Measurements from ENCODE around the gene CHST2. TPM values are rescaled to one million over a fixed set of nuclear protein-coding genes. Genes with fewer than 3 reads are reported as not detected.
A peak's percentile ranks its signal among the peaks of the same experiment; 100 is the strongest.

Gene CHST2
- total RNA-seq, 1 experiment from 2014 or later: 9.5 TPM

- DNase-seq (ENCODE audit: low read depth): no peak
Observed at GRCh38 chr3:143132246-143132980, 12.8 kb downstream of the CHST2 start.

- DNase-seq (ENCODE audit: low read depth): peak; percentile 66
Observed at GRCh38 chr3:143134471-143134870, 14.9 kb downstream of the CHST2 start.

DNA sequence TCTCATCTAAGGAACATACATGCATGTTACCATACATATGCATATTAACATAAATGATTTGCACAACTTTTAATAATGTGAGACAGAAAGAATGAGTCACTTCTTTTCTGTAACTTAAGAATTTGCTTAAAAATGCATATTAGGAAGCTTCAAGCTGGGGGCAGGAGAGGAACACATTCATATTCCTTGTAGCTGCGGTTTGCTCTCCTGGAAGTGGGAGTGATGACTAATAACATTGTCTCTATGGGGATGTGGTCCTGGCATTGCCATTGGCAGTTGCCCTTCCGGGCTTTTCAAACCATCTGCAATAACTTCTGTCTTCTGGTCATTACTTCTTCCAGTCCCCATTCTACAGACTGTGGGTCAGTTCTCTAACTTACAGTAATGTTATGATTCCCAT is 15.6 kb downstream of the CHST2 start:
- DNase-seq (ENCODE audit: low read depth): peak; percentile 90

DNA sequence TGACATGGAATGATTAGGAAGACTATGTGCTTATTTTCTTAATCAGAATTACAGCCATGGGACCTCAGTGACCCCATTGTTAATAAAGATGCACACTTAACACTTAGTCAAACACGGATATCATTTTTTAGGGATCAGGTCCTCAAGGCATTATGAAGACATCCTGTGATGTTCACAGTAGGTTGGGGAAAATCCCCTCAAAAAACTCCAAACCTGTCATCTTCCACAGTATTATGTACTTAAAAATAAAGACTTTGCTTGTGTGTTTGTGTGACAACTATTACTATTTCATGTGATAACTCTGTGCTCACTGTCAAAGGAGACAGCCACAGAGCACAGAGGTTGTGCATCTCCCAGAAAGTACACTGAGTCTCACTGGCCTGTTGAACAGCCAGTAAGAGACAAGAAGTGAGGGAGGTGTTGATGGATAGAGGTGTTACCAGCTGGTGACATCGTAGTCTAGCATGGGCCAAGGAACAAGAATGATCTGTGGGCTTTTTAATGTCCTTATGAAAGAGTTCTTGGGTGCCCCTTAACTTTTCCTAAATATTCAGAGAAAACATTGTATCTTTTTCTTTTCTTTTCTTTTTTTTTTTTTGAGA is 18.0 kb downstream of the CHST2 start:
- no peak for DNase-seq (ENCODE audit: low read depth)

DNA sequence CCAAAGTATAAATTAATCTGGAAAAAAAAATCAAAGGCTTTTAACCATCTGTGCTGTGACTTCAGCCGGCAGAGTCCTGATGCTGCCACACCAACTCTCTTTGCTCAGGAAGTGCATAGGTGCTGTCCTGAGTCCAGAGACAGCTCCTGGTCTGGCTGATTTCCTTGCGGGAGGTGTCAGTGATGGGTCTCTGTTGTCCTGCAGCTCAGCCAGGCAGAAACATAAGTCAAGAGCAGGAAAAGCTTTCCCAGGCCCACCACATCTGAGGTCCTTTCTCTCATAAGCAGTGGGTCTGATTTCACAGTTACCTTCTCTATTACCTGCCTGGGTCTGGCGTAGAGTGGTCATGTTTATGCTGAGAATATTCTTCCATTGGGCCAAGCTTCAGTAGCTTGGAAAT is 19.4 kb downstream of the CHST2 start:
- DNase-seq (ENCODE audit: low read depth): no peak

- DNase-seq (ENCODE audit: low read depth): peak; percentile 42
Observed at GRCh38 chr3:143139762-143140161, 20.2 kb downstream of the CHST2 start.

DNA sequence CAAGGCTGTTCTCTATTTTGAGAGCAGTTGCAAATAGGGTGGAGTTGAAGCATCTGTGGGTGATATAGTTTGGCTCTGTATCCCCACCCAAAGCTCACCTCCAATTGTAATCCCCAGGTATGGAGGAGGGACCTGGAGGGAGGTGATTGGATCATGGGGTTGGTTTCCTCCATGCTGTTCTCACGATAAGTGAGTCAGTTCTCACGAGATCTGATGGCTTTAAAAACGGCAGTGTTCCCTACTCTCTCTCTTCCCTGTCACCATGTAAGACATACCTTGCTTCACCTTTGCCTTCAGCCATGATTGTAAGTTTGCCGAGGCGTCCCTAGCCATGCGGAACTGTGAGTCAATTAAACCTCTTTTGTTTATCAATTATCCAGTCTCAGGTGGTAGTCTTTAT is 21.0 kb downstream of the CHST2 start:
- DNase-seq (ENCODE audit: low read depth): no peak

GRCh38 chr3:143142354-143142753 is 22.8 kb downstream of the CHST2 start:
- DNase-seq (ENCODE audit: low read depth): no peak

- DNase-seq (ENCODE audit: low read depth): no peak
Observed at GRCh38 chr3:143145906-143146305, 26.3 kb downstream of the CHST2 start.

GRCh38 chr3:143146486-143147274 is 27.1 kb downstream of the CHST2 start:
- no peak for DNase-seq (ENCODE audit: low read depth)

- no peak for DNase-seq (ENCODE audit: low read depth)
Observed at GRCh38 chr3:143147707-143148106, 28.1 kb downstream of the CHST2 start.

GRCh38 chr3:143150071-143150470 is 30.5 kb downstream of the CHST2 start:
- no peak for DNase-seq (ENCODE audit: low read depth)

DNA sequence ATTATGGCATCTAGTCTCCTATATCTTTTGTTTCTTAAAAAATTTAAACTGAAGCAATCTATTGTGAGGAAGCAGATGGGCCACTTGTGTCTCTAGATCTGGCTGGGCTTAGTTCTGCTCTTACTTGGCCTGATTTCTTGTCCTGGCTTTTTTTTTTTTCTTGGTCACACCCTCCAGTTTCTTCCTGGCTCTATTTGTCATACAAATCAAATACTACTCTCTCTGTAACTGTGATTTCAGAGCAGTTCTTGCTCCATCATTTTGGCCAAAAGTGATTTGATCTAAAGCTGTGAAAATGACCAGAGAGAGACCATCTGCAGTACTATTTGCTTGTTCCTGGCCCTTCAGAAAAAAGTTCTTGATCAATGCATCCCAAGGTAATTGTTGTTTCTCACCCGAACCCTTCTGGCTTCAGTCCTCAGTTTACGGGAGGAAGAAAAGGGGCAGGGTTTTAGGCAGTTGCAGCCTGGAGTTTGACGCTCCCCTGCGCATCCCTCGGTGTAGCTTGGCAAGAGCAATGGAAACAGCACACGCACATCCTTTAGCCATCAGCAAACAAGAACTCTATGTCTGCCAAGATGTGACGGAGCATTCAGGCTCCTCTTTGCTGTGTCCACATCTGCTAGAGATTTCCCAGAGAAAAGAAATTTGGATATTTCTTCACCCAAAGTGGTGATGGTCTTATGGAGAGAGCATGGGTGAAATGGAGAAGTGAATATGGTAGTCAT is 31.6 kb downstream of the CHST2 start:
- DNase-seq (ENCODE audit: low read depth): no peak

DNA sequence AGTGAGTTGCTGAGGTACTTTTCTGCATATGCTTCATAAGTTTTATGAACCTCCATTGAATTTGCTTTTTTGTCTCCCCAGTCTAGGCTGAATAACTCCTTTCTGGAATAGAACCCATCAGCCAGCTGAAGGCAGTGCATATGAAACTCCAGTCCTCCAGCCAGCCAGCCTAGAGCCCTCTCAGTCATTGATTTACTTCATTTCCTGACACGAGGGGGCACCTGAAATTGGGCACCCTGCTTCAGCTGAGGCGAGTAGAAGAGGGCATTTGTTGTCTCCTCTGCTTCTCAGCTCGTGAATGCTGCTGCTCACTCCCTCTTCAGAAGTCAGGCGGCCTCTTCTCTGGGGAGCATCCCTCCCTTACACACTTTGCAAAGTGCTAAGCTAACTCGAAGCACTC is 32.5 kb downstream of the CHST2 start:
- no peak for DNase-seq (ENCODE audit: low read depth)

DNA sequence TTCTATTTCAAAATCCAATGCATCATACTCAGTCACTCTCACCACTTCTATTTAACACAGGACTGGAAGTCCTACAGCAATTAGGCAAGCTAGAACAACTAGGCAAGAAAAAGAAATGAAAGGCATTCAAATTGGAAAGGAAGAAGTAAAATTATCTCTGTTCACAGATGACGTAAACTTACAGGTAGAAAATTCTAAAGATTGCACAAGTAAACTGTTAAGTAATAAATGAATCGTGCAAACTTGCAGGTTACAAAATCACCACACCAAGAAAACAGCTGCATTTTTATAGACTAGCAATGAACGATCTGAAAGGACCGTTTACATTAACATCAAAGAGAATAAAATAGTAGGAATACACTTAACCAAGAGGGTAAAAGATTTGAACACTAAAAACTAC is 36.2 kb downstream of the CHST2 start:
- DNase-seq (ENCODE audit: low read depth): no peak

DNA sequence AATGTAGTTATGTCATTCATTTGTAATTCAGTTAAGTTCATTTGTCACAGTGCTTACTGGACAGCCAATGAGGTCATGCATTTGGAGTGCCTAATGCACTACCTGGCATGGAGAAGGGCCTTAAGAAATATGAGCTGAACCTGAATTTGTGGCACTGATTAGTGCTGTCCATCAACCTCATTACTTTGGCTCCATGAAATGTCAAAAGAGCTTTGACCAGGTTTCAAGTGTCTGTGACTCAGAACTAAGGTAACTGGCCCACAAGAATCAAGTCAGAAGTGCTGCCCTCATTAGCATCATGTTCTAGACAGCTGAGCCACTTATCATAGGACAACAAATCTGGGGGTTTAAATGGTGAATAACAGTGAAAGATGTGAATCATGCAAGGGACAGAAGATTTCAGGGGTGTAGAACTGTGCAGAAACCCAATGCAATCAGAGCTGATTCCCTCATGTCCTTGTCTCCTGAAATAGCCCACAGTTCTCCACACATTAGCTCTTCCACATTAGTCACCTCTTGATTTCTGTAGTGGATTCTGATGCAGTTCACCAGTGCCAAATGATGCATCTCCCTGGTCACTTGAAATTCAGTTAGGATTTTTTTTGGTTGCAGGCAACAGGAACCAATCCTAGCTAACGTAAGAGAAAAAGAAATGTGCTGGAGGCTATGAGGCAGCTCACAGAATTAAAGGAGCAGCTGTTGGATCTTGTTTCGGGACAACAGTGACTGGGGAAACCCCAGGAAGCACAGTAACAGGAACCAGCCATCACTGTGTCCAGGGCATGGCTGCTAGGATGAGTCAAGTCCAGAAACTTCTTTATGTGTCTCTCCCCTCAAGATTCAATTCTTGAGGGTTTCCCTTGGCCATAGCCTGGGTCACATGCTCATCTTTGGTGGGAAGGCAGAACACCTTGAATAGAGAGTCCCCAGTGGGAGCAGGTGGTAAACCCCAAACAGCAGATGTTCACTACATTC is 38.7 kb downstream of the CHST2 start:
- DNase-seq (ENCODE audit: low read depth): peak; percentile 35

DNA sequence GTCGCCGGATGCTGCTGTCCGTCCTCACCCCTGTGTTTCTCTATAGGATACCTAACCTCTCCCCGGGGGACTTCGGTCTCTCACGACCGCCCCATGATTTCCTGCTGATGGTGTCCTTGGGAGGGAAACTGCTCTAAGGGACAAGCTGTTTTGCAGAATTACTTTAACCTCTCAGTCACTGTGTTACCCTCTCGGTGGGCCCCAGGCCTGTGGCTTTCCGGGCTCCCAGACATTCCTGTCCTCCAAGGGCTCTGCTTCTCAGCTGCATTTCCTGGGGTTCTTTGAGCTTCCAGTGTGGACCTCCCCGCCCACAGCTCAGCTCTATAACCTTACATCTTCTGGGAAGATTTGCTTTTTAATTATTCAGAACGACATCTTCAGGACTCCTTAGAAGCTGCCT is 40.9 kb downstream of the CHST2 start:
- no peak for DNase-seq (ENCODE audit: low read depth)

DNA sequence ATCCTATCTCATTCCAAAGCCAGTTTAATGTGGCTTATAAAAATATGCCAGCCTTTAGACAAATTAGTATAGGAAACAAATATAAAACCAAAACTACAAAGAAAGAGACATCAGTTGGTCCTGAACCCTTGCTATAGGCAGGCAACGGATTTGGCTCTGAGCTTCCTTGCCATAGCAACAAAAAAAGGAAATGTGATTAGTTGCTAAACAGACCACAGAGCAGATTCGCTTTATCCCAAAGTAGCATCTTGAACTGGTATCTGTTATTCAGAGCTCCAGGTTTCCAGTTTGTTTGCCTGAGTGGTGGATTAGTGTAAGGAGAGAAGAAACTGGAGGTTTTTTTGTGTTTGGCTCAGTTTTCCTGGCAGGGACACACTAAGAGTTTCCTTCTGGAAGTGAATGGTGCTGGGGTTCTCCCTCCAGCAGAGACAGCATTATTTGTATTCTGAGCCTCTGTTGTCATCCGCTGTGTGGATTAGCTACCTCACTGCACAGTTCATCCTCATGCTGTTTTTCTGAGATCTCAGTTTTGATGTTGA is 44.1 kb downstream of the CHST2 start:
- no peak for DNase-seq (ENCODE audit: low read depth)

GRCh38 chr3:143165211-143165610 is 45.6 kb downstream of the CHST2 start:
- no peak for DNase-seq (ENCODE audit: low read depth)

GRCh38 chr3:143165612-143166285 is 46.2 kb downstream of the CHST2 start:
- peak; percentile 42 for DNase-seq (ENCODE audit: low read depth)

Measured in Daoy (cell line).